HG02938 (cell line): ENCODE measurements around the gene DLX6.
A peak's percentile ranks its signal among the peaks of the same experiment; 100 is the strongest.
"Not testable (repeated sequence)": the region's sequence is repeated elsewhere in the genome, so short reads cannot be mapped to it uniquely, and the experiment has no call there.

Source experiments
- ATAC-seq: cut with Tn5 transposase; IDR thresholded peaks from one replicate; pipeline ENCODE4 v1.9.1; 2021; ENCODE audit warnings: mild to moderate bottlenecking, moderate library complexity; ENCODE audit not compliant: unreplicated experiment

The DLX6 gene

GRCh38 chr7:97021747-97022490, 16.6 kb downstream of the DLX6 start:
- ATAC-seq = no peak

- no peak for ATAC-seq
Measured at GRCh38 chr7:97022491-97023306, 17.3 kb downstream of the DLX6 start.

GRCh38 chr7:97024209-97025129, 19.1 kb downstream of the DLX6 start, which contains the start of gene DLX5:
TSS of gene DLX5 (minus strand) at chr7:97024831. CDS start at chr7:97024623, 208 bp downstream.
- ATAC-seq = no peak

- no peak for ATAC-seq
Measured at GRCh38 chr7:97025130-97025499, 19.8 kb downstream of the DLX6 start.

GRCh38 chr7:97025983-97026714, 20.8 kb downstream of the DLX6 start:
- ATAC-seq = no peak

- ATAC-seq = no peak
Measured at GRCh38 chr7:97026715-97027426, 21.5 kb downstream of the DLX6 start.

GRCh38 chr7:97027427-97028234, 22.3 kb downstream of the DLX6 start:
- ATAC-seq = peak; percentile 92

GRCh38 chr7:97034213-97034852, 29.0 kb downstream of the DLX6 start:
- ATAC-seq = not testable (repeated sequence)

- ATAC-seq = no peak
Measured at GRCh38 chr7:97039374-97040065, 34.2 kb downstream of the DLX6 start.

- ATAC-seq = no peak
Measured at GRCh38 chr7:97043281-97043680, 37.9 kb downstream of the DLX6 start.
